HFFc6 (cell line): ENCODE results near the gene CFAP157. TPM values are rescaled to one million over a fixed set of nuclear protein-coding genes. Genes with fewer than 3 reads are reported as not detected.

Source experiments
- DNase-seq: peaks from one replicate; pipeline ENCODE4 v3.0.0-alpha.2; 2018
- H3K27ac Mint-ChIP-seq: 2 replicates; pipeline ENCODE4 v1.8.0; 2020; ENCODE audit warnings: mild to moderate bottlenecking, mixed read lengths
- H3K27me3 Mint-ChIP-seq: 2 replicates; pipeline ENCODE4 v1.8.0; 2021; ENCODE audit warnings: mild to moderate bottlenecking, moderate library complexity, mixed read lengths; ENCODE audit not compliant: insufficient read depth
- H3K36me3 Mint-ChIP-seq: 2 replicates; pipeline ENCODE4 v1.8.0; 2021; ENCODE audit warnings: low read depth, mixed read lengths
- H3K4me1 Mint-ChIP-seq: 2 replicates; pipeline ENCODE4 v1.8.0; 2020; ENCODE audit warnings: low read depth, mixed read lengths
- H3K4me3 Mint-ChIP-seq: 2 replicates; pipeline ENCODE4 v1.8.0; 2020; ENCODE audit warnings: mild to moderate bottlenecking, moderate library complexity, mixed read lengths
- H3K9me3 Mint-ChIP-seq: 2 replicates; pipeline ENCODE4 v1.8.0; 2020; ENCODE audit warnings: mild to moderate bottlenecking, mixed read lengths
- total RNA-seq, 6 experiments: library from RNA; stranded (reverse); fragmentation: NEBNext Ultra II Directional; extraction: Animal tissue kit (Norgen Biotek cat#: 25700); gene quantifications; 2 replicates in 1 of 6; 3 replicates in 5 of 6; pipeline ENCODE4 v1.2.3, GENCODE V29; 2021
- TF ChIP-seq, protein P1 (sequence below): fragments of 200-600 bp; sonication (generic); IDR thresholded peaks from 2 replicates; pipeline ENCODE4 v1.5.0; 2021; ENCODE audit warnings: antibody characterized with exemption, mild to moderate bottlenecking

Gene CFAP157
- total RNA-seq, 6 experiments from 2014 or later, result 0.07 to 0.08 TPM; not detected in 4

DNA sequence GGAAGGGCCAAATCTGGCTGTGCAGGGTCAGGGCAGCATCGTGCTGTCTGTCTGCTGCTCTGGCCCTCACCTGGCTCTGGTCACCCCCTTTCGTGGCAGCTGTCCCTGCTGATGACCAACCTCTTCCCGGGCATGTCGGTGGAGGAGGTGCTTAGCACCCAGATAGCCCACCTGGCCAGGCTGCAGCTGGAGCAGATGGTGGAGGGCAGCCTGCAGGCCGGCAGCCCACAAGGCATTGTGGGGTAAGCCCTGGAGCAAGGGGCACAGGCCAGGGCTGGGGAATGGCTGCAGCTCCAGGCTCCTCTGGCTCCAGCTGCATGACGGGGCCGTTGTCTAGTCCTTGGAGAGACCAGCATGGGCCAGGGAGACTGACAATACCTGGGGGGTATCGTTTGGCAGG is 20.1 kb downstream of the CFAP157 start:
- TF ChIP-seq, protein P1, sequence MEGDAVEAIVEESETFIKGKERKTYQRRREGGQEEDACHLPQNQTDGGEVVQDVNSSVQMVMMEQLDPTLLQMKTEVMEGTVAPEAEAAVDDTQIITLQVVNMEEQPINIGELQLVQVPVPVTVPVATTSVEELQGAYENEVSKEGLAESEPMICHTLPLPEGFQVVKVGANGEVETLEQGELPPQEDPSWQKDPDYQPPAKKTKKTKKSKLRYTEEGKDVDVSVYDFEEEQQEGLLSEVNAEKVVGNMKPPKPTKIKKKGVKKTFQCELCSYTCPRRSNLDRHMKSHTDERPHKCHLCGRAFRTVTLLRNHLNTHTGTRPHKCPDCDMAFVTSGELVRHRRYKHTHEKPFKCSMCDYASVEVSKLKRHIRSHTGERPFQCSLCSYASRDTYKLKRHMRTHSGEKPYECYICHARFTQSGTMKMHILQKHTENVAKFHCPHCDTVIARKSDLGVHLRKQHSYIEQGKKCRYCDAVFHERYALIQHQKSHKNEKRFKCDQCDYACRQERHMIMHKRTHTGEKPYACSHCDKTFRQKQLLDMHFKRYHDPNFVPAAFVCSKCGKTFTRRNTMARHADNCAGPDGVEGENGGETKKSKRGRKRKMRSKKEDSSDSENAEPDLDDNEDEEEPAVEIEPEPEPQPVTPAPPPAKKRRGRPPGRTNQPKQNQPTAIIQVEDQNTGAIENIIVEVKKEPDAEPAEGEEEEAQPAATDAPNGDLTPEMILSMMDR, result no peak
- no peak for DNase-seq
- Mint-ChIP-seq H3K36me3 (no peaks in the 10 kb centered on the region), H3K4me3 (no peak overlapping the region), H3K4me1 (peaks cover 10% of the 10 kb centered on the region), H3K9me3 (no peaks in the 10 kb centered on the region), H3K27ac (no peak overlapping the region), H3K27me3 (no peaks in the 10 kb centered on the region; the same call in 1 of the 2 replicates)

DNA sequence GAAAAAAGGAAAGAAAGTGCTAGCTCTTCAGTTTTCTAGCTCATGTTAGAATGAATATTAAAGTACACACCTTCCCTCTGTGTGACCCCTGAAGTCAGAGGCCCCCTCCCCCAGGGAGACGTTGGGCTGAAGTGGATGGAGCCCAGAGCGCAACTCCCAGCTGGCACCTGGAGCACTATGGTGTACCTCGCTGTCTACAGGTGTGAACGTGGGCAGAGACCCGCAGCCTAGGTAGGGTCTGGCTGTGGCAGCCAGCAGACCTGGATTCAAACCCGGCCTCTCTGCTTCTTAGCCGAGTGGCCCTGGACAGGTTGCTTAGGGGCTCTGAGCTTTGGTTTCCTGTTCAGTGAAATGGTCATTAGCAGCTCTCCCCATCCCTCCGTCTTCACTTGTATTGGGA is 22.0 kb downstream of the CFAP157 start:
- TF ChIP-seq, protein P1, result no peak
- H3K9me3 Mint-ChIP-seq, result no peaks in the 10 kb centered on the region
- DNase-seq, result no peak
- H3K4me1 Mint-ChIP-seq, result peaks cover 5% of the 10 kb centered on the region
- H3K27me3 Mint-ChIP-seq, result no peaks in the 10 kb centered on the region; the same call in 1 of the 2 replicates
- H3K27ac Mint-ChIP-seq, result no peak overlapping the region
- H3K4me3 Mint-ChIP-seq, result no peak overlapping the region
- H3K36me3 Mint-ChIP-seq, result no peaks in the 10 kb centered on the region

DNA sequence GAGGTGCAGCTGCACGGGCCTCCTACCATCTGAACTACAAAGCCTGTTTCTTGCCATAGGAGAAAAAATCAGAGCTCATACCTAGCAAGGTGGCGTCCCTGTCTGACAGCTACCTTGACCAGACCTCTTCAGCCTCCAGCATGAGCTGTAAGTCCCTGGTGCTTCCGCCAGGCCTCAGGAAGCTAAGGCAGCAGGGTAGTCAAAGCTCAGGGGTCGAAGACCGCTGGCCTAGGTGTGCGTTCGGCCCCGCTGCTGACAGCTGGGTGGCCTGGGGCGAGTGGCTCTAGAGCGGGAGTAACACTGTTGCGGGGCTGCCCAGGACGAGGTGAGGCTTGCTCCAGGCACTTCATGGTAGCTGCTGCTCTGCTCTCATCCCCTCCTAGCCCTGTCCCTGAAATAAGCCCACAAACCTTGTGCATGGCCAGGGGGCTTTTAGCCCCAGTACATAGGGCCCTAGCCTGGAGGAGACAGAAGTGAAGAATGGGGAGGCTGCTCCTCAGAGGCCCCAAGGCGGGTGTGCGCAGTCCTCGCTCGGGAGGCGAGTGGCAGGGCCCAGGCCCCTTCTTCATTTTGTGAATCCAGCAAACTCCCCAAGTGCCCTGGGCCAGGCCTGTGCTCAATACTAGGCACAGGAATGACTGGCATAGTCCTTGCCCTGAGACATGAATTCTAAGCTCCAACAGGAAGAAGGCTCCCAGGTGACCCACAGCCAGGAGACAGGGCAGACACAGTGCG is 22.9 kb downstream of the CFAP157 start:
- Mint-ChIP-seq H3K27ac (no peak overlapping the region), H3K4me1 (peaks cover 9% of the 10 kb centered on the region), H3K27me3 (no peaks in the 10 kb centered on the region), H3K9me3 (no peaks in the 10 kb centered on the region), H3K36me3 (no peaks in the 10 kb centered on the region), H3K4me3 (no peak overlapping the region)
- TF ChIP-seq, protein P1, result no peak
- DNase-seq, result no peak

DNA sequence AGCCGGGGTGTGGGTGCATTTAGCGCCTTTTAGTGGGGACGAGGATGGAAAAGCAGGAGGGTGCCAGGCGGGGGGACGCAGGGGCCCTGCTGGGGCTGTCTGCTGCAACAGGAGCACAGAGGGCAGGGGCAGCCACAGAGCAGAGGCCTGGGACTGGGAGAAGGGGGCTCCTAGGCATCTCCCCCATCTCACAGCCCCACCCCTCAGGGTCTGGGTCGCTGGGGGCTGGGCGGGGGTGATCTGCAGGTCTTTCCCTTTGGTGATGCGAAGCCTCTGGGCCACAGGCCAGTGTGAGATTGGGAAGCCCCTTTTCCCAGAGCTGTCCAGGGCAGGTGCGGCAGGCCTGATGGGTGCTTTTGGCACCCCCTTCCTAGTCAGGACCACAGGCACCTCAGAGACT is 23.5 kb downstream of the CFAP157 start:
- Mint-ChIP-seq H3K27me3 (no peaks in the 10 kb centered on the region), H3K27ac (no peak overlapping the region), H3K36me3 (no peaks in the 10 kb centered on the region)

DNA sequence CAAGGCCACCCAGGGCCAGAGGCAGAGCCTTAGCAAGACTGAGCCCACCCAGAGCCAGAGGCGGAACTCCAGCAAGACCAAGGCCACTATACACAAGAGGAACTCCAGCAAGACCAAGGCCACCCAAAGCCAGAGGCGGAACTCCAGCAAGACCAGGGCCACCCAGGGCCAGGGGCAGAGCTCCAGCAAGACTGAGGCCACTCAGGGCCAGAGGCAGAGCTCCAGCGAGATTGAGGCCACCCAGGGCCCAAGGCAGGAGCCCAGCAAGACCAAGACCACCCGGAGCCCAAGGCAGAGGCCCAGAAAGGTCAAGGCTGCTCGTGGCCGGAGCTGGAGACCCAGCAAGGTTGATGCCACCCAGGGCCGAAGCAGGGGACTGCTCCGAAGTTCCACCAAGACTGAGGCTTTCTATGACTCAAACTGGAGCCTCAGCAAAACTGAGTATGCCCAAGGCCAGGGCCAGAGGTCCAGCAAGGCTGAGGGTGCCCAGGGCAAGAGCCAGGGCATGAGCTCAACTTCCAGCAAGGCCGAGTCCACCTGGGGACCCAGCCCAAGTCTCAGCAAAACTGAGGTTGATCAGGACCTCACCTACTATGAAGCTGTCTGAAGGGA is 24.1 kb downstream of the CFAP157 start:
- H3K27ac Mint-ChIP-seq, result no peak overlapping the region
- peaks cover 9% of the 10 kb centered on the region for H3K4me1 Mint-ChIP-seq
- H3K9me3 Mint-ChIP-seq, result no peaks in the 10 kb centered on the region
- H3K36me3 Mint-ChIP-seq, result no peaks in the 10 kb centered on the region
- H3K4me3 Mint-ChIP-seq, result no peak overlapping the region
- TF ChIP-seq, protein P1, result no peak
- DNase-seq, result no peak
- no peaks in the 10 kb centered on the region for H3K27me3 Mint-ChIP-seq

More for the DNA sequence above, 23.5 kb downstream of the CFAP157 start:
- H3K4me3 Mint-ChIP-seq, result no peak overlapping the region
- H3K9me3 Mint-ChIP-seq, result no peaks in the 10 kb centered on the region
- peaks cover 9% of the 10 kb centered on the region for H3K4me1 Mint-ChIP-seq
- DNase-seq, result no peak
- TF ChIP-seq, protein P1, result no peak
